Activated naive CD4-positive, alpha-beta T cell treated with anti-CD3 and anti-CD28 coated beads, Interleukin-2, amount 50 U/mL, for 24 hours (primary cell): ENCODE results near the gene SUGT1.

Experiments used
- H3K27ac Mint-ChIP-seq: one replicate; pipeline ENCODE4 v1.8.0; 2021; ENCODE audit warnings: mild to moderate bottlenecking, mixed read lengths
- H3K27me3 Mint-ChIP-seq: one replicate; pipeline ENCODE4 v1.8.0; 2021; ENCODE audit warnings: mixed read lengths
- H3K36me3 Mint-ChIP-seq: one replicate; pipeline ENCODE4 v1.8.0; 2021; ENCODE audit warnings: mixed read lengths
- H3K4me1 Mint-ChIP-seq: one replicate; pipeline ENCODE4 v1.8.0; 2021; ENCODE audit warnings: mixed read lengths
- H3K4me3 Mint-ChIP-seq: one replicate; pipeline ENCODE4 v1.8.0; 2021; ENCODE audit warnings: mild to moderate bottlenecking, mixed read lengths
- H3K9me3 Mint-ChIP-seq: one replicate; pipeline ENCODE4 v1.8.0; 2021; ENCODE audit warnings: mixed read lengths

The SUGT1 gene

DNA sequence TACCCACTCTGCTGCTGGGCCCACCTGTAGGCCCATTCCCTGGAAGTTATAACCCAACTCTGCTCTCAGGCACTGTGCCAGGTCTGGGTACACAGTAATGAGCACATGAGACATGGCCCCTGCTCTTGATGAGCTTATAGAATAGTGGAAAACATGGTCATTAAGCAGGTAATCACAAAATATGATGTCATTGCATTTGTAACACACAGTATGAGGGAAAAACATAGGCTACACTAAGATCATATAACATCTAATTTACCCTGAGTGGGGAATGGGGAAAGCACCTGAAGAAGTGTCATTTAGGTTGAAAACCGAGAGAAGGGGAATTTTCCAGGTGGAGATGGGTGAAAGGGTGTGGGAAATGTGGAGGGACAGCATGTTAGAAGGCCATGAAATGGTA, 90.9 kb downstream of the SUGT1 start:
- H3K36me3 Mint-ChIP-seq = no peaks in the 10 kb centered on the region
- no peak overlapping the region for H3K4me3 Mint-ChIP-seq
- peaks cover 45% of the 10 kb centered on the region for H3K27me3 Mint-ChIP-seq
- no peaks in the 10 kb centered on the region for H3K9me3 Mint-ChIP-seq
- H3K27ac Mint-ChIP-seq = no peak overlapping the region
- H3K4me1 Mint-ChIP-seq = peaks cover 3% of the 10 kb centered on the region

DNA sequence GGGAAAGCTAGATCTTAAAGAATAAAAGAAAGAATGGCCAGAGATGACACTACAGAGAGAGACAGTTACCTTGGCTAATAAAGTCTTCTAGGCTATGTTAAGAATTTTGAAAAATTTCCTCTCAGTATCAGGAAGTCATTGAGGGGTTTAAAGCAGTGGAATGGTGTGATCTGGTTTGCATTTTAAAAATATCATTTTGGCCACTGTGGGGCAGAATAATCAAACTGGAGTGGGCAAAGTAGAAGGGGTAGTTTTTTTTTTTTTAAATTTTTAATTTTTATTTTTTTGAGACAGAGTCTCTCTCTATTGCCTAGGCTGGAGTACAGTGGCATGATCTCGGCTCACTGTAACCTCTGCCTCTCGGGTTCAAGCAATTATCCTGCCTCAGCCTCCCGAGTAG, 91.4 kb downstream of the SUGT1 start:
- H3K27me3 Mint-ChIP-seq = peaks cover 44% of the 10 kb centered on the region
- no peak overlapping the region for H3K4me3 Mint-ChIP-seq
- H3K4me1 Mint-ChIP-seq = peaks cover 3% of the 10 kb centered on the region
- no peaks in the 10 kb centered on the region for H3K36me3 Mint-ChIP-seq
- H3K9me3 Mint-ChIP-seq = no peaks in the 10 kb centered on the region
- H3K27ac Mint-ChIP-seq = no peak overlapping the region

DNA sequence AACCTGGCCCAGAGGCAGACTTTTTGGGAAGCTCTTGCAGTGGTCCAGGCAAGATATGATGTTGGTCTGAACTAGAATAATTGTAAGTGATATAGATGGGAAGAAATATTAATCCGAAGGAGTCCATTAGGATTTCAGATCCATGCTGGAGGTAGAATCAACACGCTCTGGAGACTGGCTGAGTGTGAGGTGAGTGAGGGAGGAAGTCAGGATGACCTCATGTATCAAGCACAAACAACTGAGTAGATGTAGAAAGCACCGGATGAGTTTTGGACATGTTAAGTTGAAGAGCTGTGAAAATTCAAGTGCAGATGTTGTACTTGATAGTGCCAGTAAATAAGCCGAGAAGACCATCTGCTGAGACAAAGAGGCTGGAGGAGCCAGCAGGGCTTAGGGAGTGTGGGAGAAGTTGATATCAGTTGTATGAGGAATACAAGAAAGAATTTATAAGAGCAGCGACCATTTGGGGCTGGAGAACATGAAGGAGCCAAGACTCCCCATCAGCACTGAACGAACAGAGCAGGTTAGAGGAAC, 92.3 kb downstream of the SUGT1 start:
- Mint-ChIP-seq H3K27me3 (peaks cover 41% of the 10 kb centered on the region), H3K4me1 (peaks cover under 1% of the 10 kb centered on the region), H3K4me3 (no peak overlapping the region), H3K36me3 (no peaks in the 10 kb centered on the region), H3K27ac (no peak overlapping the region), H3K9me3 (no peaks in the 10 kb centered on the region)

DNA sequence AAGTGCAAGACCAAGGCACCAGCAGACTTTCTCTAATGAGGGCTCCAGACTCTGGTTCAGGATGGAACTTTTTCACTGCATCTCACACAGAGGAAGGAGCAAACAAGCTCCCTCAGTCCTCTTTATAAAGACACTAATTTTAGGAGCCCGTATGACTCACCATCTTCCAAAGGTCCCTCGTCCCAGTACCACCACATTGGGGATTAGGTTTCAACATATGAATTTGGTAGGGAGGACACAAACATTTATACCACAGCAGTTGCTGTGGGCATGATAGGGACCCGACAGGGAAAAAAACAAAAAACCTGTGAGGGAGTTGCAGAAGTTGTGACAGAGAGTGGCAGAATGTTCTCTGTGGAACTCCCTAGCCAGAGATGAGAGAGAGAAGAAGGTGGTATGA, 93.5 kb downstream of the SUGT1 start:
- Mint-ChIP-seq H3K9me3 (no peaks in the 10 kb centered on the region), H3K4me3 (no peak overlapping the region), H3K27ac (peak overlapping the region; percentile 37), H3K4me1 (no peaks in the 10 kb centered on the region), H3K27me3 (peaks cover 34% of the 10 kb centered on the region), H3K36me3 (no peaks in the 10 kb centered on the region)

DNA sequence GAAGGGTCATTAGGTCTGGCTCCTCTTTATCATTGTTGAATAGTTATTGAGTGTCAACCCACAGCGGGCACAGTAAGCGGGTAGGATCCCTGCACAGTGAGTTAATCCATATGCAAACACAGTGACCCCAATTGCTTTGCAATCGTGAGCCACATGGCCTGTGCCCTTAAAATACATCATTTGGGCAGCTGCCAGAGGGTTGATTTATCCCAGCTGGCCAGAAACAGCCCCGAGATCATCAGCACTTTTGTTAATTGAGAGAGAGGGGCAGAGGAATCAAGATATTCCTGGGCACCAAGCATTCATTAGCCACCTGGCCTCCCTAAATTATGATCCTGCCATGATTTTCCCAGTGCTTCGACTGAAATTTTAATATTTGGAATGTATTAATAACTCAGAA, 96.8 kb downstream of the SUGT1 start:
- Mint-ChIP-seq H3K9me3 (no peaks in the 10 kb centered on the region), H3K36me3 (no peaks in the 10 kb centered on the region), H3K27me3 (peaks cover 16% of the 10 kb centered on the region), H3K27ac (no peak overlapping the region), H3K4me1 (no peaks in the 10 kb centered on the region), H3K4me3 (no peak overlapping the region)
